Liver (tissue), 3 donors: ENCODE measurements around the gene ADORA3.

ENCODE experiments used
- EGR1 ChIP-seq, 2 donors: IDR thresholded peaks; 2 replicates each; pipeline ENCODE4 v1.6.1; 2016 to 2018; ENCODE audit warnings: antibody characterized with exemption in 2 of 2, low read depth in 2 of 2
- FOXA1 ChIP-seq: IDR thresholded peaks from 2 replicates; pipeline ENCODE4 v1.6.1; 2016; ENCODE audit warnings: antibody characterized with exemption
- GABPA ChIP-seq, 2 donors: IDR thresholded peaks in 1 of 2; conservative IDR thresholded peaks in 1 of 2; 2 replicates each; pipeline ENCODE4 v1.6.1; 2016; ENCODE audit warnings: antibody characterized with exemption in 2 of 2, mild to moderate bottlenecking in 1 of 2, moderate library complexity in 1 of 2
- JUND ChIP-seq, 2 donors: IDR thresholded peaks; 2 replicates each; pipeline ENCODE4 v1.6.1; 2016; ENCODE audit warnings: antibody characterized with exemption in 2 of 2
- NR2F2 ChIP-seq: IDR thresholded peaks from 2 replicates; pipeline ENCODE4 v1.6.1; 2016; ENCODE audit warnings: antibody characterized with exemption
- RAD21 ChIP-seq, 2 donors: IDR thresholded peaks; 2 replicates each; pipeline ENCODE4 v1.6.1; 2016; ENCODE audit warnings: antibody characterized with exemption in 2 of 2, mild to moderate bottlenecking in 2 of 2
- RXRA ChIP-seq, 2 donors: IDR thresholded peaks; 2 replicates each; pipeline ENCODE4 v1.6.1; 2017 to 2018; ENCODE audit warnings: antibody characterized with exemption in 2 of 2, mild to moderate bottlenecking in 1 of 2
- SP1 ChIP-seq: IDR thresholded peaks from 2 replicates; pipeline ENCODE4 v1.6.1; 2018; ENCODE audit warnings: antibody characterized with exemption, mild to moderate bottlenecking
- YY1 ChIP-seq: IDR thresholded peaks from 2 replicates; pipeline ENCODE4 v1.6.1; 2016; ENCODE audit warnings: antibody characterized with exemption, mild to moderate bottlenecking
- TF ChIP-seq, protein P1 (sequence below): IDR thresholded peaks from 2 replicates; pipeline ENCODE4 v1.6.1; 2016; ENCODE audit warnings: antibody characterized with exemption
- TF ChIP-seq, protein P2 (sequence below): fragments of 150-350 bp; IDR thresholded peaks from 2 replicates; pipeline ENCODE4 v1.5.1; 2017; ENCODE audit warnings: improper control_type of control experiment, low read depth, low read length; ENCODE audit not compliant: missing input control
- TF ChIP-seq, protein P3 (sequence below): IDR thresholded peaks from 2 replicates; pipeline ENCODE4 v1.6.1; 2016; ENCODE audit warnings: antibody characterized with exemption, mild to moderate bottlenecking
- TF ChIP-seq, protein P4 (sequence below): IDR thresholded peaks from 2 replicates; pipeline ENCODE4 v1.6.1; 2016; ENCODE audit warnings: antibody characterized with exemption
- donor health status: healthy.
- donor health status: healthy.

DNA sequence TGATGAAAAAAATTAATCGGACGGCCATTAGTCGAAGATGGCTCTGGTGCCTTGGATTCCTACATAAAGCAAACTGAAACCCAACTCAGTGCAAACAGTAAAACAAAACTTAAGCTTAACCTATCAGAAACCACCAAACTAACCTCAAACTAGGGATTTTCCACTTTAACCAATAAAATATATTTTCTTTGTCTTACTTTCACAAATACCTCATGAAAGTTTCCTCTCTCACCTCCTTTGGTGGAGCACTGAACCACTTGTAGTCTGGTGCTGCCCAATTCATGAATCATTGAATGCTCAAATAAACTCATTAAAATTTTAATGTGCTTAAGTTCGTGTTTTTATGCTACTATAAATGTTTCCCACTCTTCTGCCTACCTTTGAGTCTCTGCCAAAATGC is 7.0 kb downstream of the ADORA3 start:
- TF ChIP-seq, protein P1, sequence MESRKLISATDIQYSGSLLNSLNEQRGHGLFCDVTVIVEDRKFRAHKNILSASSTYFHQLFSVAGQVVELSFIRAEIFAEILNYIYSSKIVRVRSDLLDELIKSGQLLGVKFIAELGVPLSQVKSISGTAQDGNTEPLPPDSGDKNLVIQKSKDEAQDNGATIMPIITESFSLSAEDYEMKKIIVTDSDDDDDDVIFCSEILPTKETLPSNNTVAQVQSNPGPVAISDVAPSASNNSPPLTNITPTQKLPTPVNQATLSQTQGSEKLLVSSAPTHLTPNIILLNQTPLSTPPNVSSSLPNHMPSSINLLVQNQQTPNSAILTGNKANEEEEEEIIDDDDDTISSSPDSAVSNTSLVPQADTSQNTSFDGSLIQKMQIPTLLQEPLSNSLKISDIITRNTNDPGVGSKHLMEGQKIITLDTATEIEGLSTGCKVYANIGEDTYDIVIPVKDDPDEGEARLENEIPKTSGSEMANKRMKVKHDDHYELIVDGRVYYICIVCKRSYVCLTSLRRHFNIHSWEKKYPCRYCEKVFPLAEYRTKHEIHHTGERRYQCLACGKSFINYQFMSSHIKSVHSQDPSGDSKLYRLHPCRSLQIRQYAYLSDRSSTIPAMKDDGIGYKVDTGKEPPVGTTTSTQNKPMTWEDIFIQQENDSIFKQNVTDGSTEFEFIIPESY: no peak
- TF ChIP-seq, protein P2, sequence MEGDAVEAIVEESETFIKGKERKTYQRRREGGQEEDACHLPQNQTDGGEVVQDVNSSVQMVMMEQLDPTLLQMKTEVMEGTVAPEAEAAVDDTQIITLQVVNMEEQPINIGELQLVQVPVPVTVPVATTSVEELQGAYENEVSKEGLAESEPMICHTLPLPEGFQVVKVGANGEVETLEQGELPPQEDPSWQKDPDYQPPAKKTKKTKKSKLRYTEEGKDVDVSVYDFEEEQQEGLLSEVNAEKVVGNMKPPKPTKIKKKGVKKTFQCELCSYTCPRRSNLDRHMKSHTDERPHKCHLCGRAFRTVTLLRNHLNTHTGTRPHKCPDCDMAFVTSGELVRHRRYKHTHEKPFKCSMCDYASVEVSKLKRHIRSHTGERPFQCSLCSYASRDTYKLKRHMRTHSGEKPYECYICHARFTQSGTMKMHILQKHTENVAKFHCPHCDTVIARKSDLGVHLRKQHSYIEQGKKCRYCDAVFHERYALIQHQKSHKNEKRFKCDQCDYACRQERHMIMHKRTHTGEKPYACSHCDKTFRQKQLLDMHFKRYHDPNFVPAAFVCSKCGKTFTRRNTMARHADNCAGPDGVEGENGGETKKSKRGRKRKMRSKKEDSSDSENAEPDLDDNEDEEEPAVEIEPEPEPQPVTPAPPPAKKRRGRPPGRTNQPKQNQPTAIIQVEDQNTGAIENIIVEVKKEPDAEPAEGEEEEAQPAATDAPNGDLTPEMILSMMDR: no peak
- TF ChIP-seq YY1: no peak
- TF ChIP-seq EGR1 (IDR thresholded peaks at IDR 0.05; ENCODE audit: low read depth in 2 of 2): no peak
- no peak for TF ChIP-seq JUND (IDR thresholded peaks at IDR 0.05)
- TF ChIP-seq RXRA (IDR thresholded peaks at IDR 0.05): no peak
- TF ChIP-seq, protein P3, sequence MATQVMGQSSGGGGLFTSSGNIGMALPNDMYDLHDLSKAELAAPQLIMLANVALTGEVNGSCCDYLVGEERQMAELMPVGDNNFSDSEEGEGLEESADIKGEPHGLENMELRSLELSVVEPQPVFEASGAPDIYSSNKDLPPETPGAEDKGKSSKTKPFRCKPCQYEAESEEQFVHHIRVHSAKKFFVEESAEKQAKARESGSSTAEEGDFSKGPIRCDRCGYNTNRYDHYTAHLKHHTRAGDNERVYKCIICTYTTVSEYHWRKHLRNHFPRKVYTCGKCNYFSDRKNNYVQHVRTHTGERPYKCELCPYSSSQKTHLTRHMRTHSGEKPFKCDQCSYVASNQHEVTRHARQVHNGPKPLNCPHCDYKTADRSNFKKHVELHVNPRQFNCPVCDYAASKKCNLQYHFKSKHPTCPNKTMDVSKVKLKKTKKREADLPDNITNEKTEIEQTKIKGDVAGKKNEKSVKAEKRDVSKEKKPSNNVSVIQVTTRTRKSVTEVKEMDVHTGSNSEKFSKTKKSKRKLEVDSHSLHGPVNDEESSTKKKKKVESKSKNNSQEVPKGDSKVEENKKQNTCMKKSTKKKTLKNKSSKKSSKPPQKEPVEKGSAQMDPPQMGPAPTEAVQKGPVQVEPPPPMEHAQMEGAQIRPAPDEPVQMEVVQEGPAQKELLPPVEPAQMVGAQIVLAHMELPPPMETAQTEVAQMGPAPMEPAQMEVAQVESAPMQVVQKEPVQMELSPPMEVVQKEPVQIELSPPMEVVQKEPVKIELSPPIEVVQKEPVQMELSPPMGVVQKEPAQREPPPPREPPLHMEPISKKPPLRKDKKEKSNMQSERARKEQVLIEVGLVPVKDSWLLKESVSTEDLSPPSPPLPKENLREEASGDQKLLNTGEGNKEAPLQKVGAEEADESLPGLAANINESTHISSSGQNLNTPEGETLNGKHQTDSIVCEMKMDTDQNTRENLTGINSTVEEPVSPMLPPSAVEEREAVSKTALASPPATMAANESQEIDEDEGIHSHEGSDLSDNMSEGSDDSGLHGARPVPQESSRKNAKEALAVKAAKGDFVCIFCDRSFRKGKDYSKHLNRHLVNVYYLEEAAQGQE: no peak
- no peak for TF ChIP-seq RAD21 (IDR thresholded peaks at IDR 0.05)
- TF ChIP-seq, protein P4, sequence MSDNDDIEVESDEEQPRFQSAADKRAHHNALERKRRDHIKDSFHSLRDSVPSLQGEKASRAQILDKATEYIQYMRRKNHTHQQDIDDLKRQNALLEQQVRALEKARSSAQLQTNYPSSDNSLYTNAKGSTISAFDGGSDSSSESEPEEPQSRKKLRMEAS: no peak
- TF ChIP-seq NR2F2: no peak
- no peak for TF ChIP-seq FOXA1
- no peak for TF ChIP-seq GABPA (IDR thresholded peaks at IDR 0.05 in 1 of 2, conservative IDR thresholded peaks at IDR 0.05 in 1 of 2)
- TF ChIP-seq SP1: no peak
